NCI-H2227 treated with DMSO at 0.1 percent for 48 hours (cell line): ENCODE measurements around the gene ADAP1.

Source experiments
- DNase-seq: peaks from one replicate; lab custom pipeline; 2025; lab: John Stamatoyannopoulos, UW

Gene ADAP1

GRCh38 chr7:922334-923107, 32.0 kb downstream of the ADAP1 start:
- DNase-seq: no peak

- DNase-seq: no peak
Measured at GRCh38 chr7:921581-922333, 32.7 kb downstream of the ADAP1 start.

GRCh38 chr7:921071-921461, 33.4 kb downstream of the ADAP1 start:
- DNase-seq: no peak

- DNase-seq: no peak
Measured at GRCh38 chr7:920351-921070, 34.0 kb downstream of the ADAP1 start.

- DNase-seq: no peak
Measured at GRCh38 chr7:919924-920341, 34.5 kb downstream of the ADAP1 start.

- DNase-seq: no peak
Measured at GRCh38 chr7:919114-919442, 35.4 kb downstream of the ADAP1 start.

- no peak for DNase-seq
Measured at GRCh38 chr7:918441-919113, 35.9 kb downstream of the ADAP1 start.

- DNase-seq: no peak
Measured at GRCh38 chr7:918118-918425, 36.4 kb downstream of the ADAP1 start.

GRCh38 chr7:917255-918117, 37.0 kb downstream of the ADAP1 start:
- DNase-seq: no peak

- peak; percentile 28 for DNase-seq
Measured at GRCh38 chr7:916291-916941, 38.1 kb downstream of the ADAP1 start.

GRCh38 chr7:915291-916218, 38.9 kb downstream of the ADAP1 start:
- no peak for DNase-seq

- no peak for DNase-seq
Measured at GRCh38 chr7:914521-915194, 39.8 kb downstream of the ADAP1 start.

GRCh38 chr7:913736-914520, 40.6 kb downstream of the ADAP1 start:
- DNase-seq: no peak

- DNase-seq: no peak
Measured at GRCh38 chr7:911791-912480, 42.5 kb downstream of the ADAP1 start.

- no peak for DNase-seq
Measured at GRCh38 chr7:910931-911431, 43.5 kb downstream of the ADAP1 start.

GRCh38 chr7:910441-910861, 44.0 kb downstream of the ADAP1 start:
- no peak for DNase-seq
